22Rv1 (cell line): Measurements from ENCODE around the gene LYST.

Experiments
- CTCF ChIP-seq: fragments of 450-650 bp; IDR thresholded peaks from 2 replicates; pipeline ENCODE4 v1.5.1; 2017; ENCODE audit warnings: mild to moderate bottlenecking
- ZFX ChIP-seq: fragments of 450-650 bp; IDR thresholded peaks from 2 replicates; pipeline ENCODE4 v1.6.1; 2017; ENCODE audit warnings: antibody characterized with exemption, borderline replicate concordance

- TF ChIP-seq CTCF = no peak
- no peak for TF ChIP-seq ZFX
These were observed 8.4 kb upstream of the LYST start for GRCh38 chr1:235875036-235875597.
